Limb (tissue), 2 donors: ENCODE measurements around the gene HDGF.

Experiments
- DNase-seq, 2 donors: peaks; one replicate each; pipeline ENCODE4 v3.0.0-alpha.2; 2016; ENCODE audit errors: extremely low spot score in 2 of 2

The HDGF gene

DNA sequence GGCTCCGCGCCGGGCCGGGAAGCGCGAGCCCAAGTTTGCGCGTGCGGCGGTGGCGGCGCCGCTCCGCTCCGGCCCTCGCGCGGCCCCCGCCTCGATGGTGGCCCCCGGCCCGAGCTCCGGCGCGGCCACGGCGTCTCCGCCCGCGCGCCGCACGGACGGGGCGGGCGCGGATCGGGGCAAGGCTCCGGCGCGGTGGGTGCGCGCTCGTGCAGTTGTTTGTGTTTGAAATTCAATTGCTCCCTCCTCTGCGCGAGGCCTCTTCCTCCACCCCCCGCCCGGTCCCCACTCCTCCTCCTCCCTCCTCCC, at the start of gene HDGF:
Gene HDGF (minus strand): TSS at position 225 of the 306 bp plus-strand sequence. CDS start 246 bp downstream, outside the sequence.
- no peak for DNase-seq

DNA sequence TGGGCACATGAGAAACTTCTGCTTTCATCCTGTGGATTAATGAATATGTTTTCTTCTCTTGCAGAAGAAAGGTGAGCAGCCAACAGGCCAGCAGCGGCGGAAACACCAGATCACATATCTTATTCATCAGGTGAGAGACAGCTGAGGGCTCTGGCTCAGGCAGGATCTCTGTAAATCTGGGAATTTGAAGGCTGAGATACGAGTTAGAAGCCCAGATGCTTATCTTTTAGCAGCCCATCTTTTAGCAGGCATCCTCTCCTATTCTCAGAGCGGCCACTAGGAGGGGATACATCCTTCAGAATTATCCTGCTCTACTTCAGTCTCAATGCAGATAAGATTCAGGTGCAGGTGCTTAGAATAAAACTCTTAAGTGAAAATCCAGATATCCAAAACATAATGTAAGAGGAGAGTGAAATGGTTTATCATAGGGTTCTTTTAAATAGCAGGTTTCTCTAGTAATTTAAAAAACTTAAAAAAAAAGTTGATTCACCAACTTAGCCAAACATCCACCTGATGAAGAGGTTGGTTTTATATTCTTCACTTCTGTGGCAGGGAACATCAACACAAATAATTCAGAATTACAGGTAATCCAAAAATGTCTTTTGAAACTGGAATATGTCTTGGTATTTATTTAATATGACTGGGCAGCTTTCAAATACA, 45.9 kb upstream of the HDGF start:
- DNase-seq, result peak; percentile 60 to 61

DNA sequence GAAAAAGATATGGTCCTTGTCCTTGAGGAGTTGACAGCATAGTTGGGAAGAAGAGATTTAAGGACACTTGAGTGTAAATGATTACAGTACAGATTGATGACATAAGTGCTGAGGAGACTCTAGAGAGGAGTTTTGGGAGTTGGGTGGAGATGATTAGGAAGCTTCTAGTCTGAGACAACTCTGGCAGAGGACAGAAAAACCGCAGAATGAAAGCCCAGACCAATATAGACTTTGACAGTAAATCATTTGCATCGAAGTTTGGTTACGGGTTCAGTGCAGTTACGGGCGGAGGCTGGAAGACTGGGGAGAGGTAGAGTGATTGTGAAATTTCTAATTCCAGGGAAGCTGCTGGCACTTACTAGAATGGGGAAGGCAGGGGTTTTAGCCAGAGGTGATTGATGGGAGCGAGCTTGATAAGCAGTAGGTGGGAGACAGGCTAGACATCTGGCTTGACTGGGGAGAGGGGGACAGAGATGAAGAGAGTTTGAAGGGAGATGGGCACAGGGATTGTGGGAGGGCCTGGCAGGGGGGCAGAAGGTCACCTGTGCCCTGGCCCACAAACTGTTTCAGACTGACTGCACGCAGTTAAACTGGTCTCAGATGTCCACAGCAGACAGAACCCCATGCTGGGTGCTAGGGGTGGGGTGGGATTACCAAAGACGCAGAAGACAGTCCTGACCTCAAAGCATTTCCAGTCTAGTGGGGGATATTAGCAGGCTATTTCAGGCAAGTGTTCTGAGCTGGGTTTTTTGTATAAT, 45.0 kb upstream of the HDGF start:
- no peak for DNase-seq

DNA sequence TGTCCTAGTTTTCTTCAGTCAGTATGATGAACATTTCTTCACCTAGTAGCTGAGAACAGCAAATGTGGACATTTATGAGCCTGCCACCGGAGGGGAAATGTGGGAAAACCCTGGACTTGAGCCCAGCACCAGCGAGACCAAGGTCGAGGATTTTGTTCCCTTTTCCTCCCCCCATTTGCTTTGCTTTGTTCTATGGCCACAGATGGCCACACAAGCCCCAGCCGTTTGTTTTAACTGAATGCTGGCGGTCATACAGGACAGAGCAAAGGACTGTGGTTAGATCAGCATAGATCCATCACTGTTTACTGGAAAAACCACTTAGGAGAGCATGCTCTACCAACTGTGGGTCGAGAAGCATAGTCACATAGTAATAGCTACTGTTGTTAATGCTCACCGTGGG, 44.3 kb upstream of the HDGF start:
- no peak for DNase-seq

DNA sequence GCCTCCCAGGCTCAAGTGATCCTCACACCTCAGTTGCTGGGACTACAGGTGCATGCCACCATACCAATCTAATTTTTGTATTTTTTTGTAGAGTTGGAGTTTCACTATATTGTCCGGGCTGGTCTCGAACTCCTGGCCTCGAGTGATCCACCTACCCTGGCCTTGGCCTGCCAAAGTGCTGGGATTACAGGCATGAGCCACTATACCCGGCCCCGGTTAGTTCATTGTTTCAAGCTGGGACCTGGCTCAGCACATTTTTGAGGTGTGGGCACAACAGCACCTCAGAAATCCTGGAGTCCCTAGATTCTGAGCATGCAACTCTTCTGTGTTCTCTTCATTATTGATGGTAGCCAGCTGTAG, 43.9 kb upstream of the HDGF start:
- DNase-seq, result no peak

DNA sequence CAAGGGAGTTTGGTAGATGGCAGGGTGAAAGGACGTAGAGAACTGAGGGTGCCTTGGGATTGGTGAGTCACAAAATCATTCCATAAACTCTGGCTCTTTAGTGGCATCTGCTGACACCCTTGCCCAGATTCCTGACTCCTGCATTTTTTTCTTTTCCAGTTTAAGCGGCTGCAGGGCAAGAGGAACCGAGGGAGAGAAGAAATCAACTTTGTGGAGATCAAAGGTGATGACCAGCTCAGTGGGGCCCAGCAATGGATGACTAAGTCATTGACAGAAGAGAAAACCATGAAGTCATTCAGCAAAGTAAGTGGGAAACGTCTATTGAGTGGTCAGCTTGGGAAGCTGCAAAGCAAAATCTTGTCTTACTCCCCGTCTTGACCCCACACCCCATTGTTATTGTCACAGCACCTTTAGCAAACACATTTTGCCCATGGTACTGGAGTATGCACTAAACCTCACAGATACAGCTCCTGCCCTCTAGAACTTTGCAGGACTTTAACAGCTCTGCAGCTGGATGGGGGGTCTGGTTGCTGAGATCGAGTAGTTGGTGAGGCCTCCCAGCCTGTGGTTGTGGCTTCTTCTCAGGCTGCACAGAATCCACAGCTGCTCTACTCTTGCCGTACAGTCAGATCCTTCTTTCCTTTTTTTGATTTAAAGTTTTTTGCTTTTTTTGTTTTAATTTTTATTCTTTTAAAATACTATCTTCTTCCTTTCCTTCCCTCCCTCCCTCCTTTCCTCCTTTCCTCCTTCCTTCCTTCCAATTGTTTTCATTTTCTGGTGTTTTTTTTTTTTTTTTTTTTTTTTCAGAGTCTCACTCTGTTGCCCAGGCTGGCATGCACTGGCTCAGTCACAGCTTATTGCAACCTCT, 43.3 kb upstream of the HDGF start:
- no peak for DNase-seq

DNA sequence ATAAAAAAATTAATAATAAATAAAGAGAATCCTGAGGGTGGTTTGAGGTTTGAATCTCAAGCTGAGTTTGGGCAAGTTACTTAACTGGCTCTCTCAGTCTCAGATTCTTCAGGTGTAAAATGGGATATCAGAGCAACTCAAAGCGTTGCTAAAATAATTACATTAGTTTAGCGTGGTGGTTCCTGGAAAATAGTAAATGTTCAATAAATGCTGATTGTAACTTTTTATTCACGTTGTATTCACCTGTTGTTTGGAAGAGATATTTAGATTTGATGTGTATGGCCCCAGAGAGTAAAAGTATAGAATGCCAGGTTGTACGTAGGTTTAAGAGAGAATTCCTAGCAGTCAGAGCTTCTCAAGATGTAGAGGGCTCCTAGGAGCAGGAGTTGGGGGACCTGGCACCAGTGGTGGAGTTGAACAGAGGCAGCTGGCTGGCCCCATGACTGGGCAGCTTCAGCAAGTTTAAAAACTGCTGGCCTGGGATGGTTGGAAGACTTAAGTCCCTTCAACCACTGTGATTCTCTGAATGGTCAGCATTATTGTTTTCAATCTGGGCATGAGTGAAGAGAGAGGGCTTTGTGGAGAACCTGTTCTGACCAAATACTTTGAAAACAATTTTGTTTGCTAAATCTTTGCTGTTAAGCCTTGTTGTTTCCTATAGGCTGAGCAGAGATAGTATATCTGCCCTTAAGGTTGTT, 38.3 kb upstream of the HDGF start:
- DNase-seq, result no peak

DNA sequence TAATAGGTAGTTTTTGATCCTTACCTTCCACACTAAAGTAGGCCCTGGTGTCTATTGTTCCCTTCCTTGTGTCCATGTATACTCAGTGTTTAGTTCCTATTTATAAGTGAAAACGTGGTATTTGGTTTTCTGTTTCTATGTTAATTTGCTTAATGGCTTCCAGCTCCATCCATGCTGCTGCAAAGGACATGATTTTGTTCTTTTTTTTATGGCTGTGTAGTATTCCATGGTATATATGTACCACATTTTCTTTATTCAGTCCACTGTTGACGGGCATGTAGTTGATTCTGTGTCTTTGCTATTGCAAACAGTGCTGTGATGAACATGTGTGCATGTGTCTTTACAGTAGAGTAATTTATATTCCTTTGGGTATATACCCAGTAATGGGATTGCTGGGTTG, 36.7 kb upstream of the HDGF start:
- DNase-seq, result no peak

DNA sequence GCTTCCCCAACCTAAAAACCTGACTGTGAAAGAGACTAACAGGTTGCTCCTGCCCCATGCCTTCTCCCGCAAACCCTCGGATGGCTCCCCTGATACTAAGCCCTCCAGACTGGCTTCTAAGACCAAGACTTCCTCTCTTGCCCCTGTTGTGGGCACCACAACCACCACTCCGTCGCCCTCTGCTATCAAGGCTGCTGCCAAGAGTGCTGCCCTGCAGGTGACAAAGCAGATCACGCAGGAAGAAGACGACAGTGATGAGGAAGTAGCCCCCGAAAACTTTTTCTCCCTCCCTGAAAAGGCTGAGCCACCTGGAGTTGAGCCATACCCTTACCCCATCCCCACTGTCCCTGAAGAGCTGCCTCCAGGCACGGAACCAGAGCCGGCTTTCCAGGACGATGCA, 35.2 kb upstream of the HDGF start:
- DNase-seq, result no peak

DNA sequence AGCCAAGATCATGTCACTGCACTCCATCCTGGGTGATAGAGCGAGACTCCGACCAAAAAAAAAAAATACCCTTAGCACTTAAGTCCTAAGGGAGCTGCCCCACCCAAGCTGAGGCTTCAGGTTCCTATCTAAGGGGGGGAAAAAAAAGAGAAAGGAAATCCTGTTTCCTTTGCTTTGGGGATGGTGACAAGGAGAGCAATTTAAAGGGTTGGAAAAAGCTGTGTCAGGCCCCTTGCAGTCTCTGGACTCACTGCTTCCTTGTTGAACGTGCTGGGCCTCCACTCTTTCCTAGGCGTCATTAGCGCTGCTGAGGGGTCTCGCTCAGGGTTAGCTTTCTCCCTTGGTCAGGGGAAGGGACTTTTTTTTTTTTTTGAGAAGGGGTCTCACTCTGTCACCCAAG, 34.0 kb upstream of the HDGF start:
- no peak for DNase-seq

DNA sequence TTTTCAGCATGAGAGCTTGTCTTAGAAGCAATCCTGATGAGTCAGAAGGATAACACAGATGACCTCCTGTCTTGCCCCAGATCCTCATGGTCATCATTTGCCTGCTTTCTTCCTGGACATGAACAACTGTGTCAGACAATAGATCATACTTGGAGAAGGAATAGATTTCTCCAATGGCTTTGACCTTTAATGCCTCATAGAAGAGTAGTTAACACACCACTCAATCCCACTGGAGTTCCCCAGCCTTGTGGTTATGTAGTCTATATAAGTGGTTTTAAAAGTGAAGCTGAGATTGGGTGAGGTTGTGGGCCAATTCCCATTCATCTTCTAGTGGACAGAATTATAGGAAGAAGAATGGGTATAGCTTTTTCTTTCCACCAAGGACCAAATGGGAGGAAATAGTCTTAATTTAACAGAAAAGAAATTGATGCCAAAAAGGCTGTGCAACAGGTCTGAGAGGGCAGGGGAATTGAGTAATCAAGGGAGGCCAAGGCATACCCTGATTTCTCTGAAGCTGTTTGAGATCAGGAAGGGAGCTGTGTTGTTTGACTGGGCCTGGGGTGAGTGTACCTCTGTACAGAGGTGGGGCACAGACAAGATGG, 30.2 kb upstream of the HDGF start:
- DNase-seq, result no peak

DNA sequence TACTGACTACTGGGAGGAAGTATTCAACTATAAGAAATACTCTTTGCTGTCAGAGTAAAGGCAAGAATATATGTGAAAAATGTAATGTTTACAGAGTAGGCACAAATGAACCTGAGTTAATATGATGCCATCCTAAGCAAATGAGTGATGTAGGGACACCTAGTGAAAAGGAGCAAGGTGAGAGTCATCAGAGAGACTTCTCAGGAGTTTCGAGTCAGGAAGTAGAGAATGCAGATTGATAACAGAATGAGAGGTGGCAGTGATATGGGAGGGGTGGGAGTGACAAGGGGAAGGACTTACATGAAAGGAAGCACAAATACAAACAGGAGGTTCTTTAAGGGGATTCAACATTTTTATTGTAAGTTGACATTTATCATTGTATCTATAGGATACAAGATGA, 26.1 kb upstream of the HDGF start:
- DNase-seq, result no peak

DNA sequence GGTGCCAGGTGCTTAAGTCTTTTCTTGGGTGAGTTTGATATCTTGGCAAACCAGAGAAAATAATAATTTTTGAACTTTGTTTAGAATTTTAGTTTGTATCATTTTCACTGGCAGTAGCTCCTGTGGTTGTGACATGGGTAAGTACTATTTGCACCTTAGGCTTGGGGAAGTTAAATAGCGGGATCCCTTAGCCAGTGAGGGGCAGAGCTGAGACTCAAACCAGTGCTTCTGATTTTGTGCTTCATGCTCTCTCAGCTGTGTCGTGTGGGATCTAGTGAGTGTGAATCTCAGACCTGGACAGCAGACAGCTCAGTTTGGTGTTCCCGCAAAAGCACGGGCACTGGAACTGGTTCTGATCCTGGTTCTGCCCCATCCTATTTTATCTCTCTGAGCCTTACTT, 25.5 kb upstream of the HDGF start:
- DNase-seq, result no peak

DNA sequence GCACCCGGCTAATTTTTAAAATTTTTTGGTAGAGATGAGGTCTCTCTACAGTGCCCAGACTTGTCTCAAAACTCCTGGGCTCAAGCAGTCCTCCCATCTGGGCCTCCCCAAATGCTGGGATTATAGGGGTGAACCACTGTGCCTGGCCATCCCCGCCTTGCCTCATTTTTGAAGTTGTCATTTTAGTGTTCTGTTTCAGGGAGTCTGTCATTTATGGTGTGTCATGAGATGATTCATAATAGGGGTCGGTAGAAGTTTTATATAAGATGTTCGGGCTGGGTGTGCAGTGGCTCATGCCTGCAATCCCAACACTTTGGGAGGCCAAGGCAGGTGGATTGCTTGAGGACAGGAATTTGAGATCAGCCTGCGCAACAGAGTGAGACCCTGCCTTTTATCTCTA, 24.3 kb upstream of the HDGF start:
- no peak for DNase-seq

DNA sequence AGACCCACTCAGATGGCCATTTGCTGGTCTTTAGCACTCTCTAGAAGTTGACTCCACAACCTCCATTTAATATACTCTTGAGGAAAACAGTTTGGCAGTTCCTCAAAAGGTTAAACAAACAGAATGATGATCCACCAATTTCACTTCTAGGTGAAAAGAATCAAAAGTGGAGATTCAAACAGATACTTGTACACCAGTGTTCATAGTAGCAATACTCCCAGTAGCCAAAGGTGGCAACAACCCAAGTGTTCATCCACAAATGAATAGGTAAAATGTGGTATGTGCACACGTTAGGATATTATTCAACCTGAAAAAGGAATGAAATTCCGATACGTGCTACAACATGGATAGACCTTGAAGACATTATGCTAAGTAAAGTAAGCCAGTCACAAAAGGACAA, 22.1 kb upstream of the HDGF start:
- DNase-seq, result no peak

DNA sequence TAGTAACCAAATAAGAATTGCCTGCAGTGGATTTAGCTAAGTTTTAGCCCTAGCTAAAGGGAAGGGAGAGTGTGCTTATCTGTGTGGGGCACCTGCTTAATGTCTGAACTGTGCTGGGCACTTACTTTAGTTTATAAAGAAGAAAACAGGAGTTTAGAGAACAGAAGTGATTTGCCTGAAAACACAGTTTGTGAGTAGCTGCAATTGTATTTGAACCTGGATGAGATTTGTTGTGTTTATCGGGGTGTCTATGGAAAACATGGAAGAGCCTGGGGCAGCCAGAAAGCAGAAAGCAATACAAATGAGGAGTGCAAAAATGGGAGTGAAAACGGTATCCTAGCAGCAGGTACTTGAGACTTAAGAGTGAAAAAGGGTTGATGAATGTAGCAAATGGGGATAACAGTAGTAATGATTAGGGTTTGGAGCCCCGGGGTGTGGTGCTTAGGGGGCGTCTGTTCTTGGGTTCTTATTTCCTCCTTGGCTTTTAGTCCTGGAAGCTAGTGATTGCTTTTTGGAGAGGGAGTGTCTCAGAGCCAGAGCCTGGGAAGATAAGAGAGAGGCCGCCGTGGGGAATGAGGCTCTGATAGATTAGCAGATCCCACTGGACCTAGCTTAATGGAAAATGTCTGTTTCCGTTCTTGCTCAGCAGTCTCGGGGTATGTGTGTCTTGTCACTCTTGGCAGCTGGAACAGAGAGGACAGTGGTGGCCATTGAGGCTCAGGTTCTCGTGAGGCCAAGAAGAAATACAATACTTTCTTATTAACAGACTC, 21.4 kb upstream of the HDGF start:
- no peak for DNase-seq

DNA sequence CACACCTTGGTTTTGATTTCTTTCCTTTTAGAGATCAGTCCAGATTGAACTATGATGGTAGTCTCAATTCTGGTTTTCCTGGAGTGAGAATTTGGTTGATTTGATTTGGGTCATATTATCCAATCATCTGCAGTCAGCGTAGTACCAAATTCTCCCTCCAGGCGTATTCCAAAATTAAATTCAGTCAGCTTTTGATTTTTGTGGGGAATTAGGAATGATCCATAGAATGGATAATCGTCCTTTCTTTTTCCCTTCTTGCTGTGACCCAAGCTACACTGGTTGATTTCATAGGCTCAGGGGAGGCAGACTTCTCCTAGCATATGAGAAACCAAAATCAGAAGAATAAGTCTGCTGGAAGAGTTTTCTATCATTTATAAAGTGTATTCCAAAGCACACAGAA, 20.7 kb upstream of the HDGF start:
- DNase-seq, result no peak

DNA sequence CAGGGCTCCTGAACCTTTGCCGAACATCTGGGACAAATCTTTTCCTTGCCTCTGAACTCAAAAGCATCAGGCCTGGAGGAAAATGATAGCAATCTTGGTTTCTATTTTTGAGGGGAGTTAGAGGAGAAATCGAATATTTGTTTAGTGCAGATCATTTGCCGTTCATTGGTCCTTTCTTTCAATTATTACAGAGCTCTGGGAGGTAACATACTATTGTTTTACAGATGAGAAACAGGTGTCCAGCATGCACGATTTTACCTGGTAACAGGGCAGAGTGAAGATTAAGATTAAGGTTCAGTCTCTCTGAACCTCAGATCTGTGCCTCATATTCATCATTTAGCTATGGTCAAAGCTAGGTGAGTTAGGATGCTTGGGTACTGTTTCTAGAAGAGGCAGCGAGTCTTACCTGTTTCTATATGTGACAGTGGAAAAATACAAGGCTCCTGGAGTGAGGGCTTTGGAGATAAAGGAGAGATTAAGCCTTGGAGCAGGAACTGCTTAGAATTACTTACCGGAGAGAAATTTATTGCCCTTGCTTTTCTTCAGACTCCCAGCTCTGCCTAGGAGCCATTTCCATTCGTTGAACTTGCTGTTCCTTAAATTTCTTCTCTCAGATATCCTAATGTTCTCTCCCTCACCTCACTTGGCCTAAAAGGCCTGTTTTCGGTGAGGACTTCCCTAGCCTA, 17.3 kb upstream of the HDGF start:
- DNase-seq, result no peak

DNA sequence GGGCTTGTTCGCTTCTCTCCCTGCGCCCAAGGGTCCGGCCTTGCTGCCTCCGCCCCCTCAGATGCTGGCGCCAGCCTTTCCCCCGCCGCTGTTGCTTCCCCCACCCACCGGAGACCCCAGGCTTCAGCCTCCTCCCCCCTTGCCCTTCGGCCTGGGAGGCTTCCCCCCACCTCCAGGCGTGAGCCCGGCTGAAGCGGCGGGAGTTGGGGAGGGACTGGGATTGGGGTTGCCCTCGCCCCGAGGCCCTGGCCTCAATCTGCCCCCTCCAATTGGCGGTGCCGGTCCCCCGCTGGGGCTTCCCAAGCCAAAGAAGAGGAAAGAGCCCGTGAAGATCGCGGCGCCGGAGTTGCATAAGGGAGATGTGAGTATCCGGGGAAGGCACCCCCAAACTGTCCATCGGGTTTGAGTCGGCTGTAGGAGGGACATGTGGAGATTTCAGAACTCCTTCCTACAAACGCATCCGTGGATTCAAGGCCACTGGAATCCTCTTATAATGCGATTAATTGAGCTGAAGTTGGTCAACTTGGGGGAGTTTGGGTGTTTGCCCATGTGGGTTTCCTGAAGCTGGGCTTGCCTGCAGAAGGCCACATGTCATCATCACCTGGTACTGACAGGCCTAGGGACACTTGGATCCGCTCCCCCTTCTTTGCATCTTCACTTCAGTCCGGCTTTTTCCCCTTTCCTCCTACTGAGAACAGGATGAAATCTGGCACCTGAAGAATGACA, 16.6 kb upstream of the HDGF start:
- no peak for DNase-seq
